Daoy (cell line): Measurements from ENCODE around the gene MRPL39. TPM values are rescaled to one million over a fixed set of nuclear protein-coding genes. Genes with fewer than 3 reads are reported as not detected.

Source experiments
- DNase-seq: peaks from one replicate; pipeline ENCODE4 v3.0.0-alpha.2; 2015; ENCODE audit warnings: low read depth
- total RNA-seq: library from RNA; depleted of rRNA; stranded (reverse); fragments of >200 nt; shearing (Covaris generic); gene quantifications from 2 replicates; pipeline ENCODE4 v1.2.3, GENCODE V29; 2014

Gene MRPL39
- total RNA-seq, 1 experiment from 2014 or later, result 92.2 TPM

GRCh38 chr21:25568246-25568645 is 39.0 kb downstream of the MRPL39 start:
- peak; percentile 81 for DNase-seq

GRCh38 chr21:25567472-25567871 is 39.8 kb downstream of the MRPL39 start:
- DNase-seq, result no peak

DNA sequence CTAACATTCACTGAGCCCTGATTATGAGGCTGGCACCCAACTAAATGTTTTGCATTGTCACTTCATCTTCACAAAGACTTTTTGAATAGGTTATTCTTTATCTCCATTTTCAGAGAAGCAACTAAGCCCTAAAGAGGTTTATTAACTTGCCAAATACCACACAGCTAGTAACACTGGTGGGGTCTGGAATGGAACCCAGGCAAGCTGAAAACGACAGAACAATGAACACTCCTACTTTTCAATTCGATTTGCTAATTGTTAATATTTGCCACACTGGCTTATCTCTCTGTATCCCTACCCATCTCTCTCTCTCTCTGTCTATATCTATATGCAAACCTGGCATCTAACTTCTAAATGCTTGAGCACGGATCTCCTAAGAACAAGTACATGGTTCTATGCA is 40.6 kb downstream of the MRPL39 start:
- DNase-seq, result no peak

DNA sequence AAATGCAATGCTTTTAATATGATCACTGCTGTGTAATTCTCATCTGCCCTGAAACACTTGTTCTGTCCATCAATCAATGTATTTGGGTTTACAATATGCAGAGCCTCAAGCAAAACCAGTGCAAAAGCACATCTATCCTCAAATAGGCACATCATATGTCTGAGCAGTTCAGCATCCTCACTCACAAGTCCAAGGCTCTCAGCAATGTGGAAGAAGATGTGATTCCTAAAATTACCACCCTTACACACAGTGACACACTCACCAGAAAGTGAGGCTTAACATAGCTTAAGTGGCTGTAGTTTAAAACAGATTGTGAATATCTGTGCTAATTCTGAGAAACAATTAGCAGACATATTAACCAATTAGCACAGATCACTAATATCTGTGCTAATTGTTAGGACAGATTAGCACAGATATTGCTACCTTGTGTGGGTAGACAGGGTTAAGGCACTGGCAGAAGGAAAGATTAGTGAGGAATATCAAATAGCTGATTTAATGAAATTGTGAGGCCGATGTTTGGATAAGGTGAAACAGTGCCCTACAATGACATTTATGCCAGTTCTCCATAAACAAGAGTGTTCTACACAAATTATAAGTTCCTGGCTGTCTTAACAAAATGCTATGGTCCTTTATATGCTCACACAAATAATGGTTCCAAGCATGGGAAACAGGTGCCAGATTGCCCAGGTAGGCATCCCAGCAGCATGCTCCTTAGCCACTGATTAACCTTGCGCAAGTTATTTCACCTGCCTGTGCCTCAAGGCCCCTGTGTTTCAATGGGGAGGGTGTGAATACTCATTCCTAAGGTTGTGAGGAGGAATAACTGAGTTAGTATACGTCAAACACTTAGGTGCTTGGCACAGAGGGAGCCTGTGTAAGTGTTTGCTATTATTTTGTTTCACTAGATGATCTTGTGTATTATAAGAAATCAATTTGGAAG is 41.7 kb downstream of the MRPL39 start:
- no peak for DNase-seq

GRCh38 chr21:25564349-25564948 is 42.8 kb downstream of the MRPL39 start:
- DNase-seq, result no peak

DNA sequence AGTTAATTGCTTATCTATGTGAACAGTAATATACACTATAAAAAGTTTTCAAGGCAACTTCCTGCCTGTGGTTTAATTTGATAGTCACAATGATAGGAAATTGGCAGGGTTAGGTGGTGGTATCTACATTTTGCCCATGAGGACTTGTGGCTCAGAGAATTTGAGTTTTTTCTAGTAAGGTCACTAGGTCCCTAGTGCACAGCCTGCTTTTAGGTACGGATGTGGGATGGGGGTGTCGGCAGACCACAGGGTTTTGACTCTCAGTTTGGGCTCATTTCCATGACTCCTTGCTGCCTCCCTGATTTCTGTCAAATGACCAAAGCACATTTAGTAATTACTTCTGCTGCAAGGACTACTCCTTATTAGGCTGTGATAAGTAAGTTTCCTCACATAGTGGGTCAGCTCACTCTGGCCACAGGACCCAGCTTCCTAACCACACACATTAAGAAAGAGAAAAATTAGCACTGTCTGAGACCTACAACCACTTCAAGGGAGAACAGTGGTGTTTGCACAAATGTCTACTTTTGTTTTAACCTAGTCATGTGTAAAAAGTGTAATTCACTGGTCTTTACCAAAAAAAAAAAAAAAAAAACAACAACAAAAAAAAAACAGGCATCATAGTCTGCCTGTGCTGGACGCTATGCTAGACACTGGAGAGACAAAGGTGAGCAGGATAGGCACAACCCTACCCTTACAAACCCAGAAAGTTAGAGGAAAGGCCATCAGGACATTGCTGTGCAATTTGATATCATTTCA is 43.7 kb downstream of the MRPL39 start:
- peak; percentile 26 for DNase-seq

- DNase-seq, result no peak
Observed at GRCh38 chr21:25562660-25563059, 44.6 kb downstream of the MRPL39 start.

DNA sequence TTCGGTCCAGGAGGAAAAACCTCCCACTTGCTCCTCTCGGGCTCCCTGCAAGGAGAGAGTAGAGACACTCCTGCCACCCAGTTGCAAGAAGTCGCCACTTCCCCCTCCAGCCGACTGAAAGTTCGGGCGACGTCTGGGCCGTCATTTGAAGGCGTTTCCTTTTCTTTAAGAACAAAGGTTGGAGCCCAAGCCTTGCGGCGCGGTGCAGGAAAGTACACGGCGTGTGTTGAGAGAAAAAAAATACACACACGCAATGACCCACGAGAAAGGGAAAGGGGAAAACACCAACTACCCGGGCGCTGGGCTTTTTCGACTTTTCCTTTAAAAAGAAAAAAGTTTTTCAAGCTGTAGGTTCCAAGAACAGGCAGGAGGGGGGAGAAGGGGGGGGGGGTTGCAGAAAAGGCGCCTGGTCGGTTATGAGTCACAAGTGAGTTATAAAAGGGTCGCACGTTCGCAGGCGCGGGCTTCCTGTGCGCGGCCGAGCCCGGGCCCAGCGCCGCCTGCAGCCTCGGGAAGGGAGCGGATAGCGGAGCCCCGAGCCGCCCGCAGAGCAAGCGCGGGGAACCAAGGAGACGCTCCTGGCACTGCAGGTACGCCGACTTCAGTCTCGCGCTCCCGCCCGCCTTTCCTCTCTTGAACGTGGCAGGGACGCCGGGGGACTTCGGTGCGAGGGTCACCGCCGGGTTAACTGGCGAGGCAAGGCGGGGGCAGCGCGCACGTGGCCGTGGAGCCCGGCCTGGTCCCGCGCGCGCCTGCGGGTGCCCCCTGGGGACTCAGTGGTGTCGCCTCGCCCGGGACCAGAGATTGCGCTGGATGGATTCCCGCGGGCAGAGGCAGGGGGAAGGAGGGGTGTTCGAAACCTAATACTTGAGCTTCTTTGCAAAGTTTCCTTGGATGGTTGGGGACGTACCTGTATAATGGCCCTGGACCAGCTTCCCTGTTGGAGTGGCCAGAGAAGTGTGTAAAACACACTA is 45.3 kb downstream of the MRPL39 start:
- DNase-seq, result peak; percentile 89

- no peak for DNase-seq
Observed at GRCh38 chr21:25560891-25561290, 46.4 kb downstream of the MRPL39 start.

DNA sequence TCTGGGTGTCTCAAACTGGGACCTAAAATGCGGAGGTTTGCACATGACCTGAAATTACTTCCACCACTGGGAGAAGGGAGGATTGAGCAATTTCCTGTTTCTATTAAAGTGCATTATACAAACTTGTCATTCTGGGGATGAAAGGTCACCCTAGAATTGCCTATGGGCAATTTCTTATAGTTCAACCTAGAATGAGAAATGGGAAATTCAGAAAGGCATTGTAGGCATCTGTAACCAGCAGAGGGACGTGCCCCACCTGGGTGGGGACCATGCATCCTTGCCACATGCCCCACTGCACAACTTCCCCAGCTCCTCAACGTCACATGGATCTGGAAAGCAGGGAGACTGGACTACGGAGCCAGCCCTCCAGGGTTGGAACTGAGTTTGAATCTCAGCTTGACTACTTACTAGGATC is 47.0 kb downstream of the MRPL39 start:
- no peak for DNase-seq

GRCh38 chr21:25559746-25560145 is 47.5 kb downstream of the MRPL39 start:
- no peak for DNase-seq

DNA sequence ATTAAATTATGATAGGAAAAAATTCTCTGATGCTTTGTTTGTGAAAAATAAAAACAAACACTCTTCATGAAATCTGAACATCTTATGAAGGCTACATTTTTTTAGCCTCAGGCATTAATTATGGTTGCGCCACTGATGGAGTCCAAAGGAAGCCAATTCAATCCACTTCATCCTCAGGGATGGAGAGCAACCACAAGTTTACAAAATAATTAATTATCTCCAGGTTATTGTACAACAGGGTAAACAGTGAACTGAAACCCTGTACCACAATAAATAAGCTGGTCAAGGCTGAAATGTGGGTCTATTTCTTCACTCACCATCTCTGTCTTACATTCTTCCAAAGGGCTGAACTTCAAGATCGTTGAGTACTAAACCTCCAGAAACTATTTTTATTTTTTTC is 49.2 kb downstream of the MRPL39 start:
- no peak for DNase-seq

DNA sequence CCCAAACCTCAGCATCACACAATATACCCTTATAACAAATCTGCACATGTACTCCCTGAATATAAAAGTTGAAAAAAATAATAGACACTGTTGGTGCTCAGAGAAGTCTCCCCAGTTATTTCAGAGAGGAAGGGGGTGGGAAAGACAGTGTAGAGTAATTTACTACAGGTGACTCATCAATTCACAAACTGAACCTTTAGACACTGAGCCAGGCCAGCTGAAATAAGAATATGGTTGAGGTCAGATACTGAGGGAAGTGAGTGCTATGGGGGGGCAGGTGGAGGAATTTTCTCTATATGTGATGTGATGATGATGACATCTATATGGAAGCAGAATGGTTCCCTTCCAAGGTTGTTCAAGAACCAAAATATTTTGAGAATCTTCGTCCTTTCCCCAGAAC is 50.1 kb downstream of the MRPL39 start:
- no peak for DNase-seq

GRCh38 chr21:25556091-25556490 is 51.2 kb downstream of the MRPL39 start:
- no peak for DNase-seq

DNA sequence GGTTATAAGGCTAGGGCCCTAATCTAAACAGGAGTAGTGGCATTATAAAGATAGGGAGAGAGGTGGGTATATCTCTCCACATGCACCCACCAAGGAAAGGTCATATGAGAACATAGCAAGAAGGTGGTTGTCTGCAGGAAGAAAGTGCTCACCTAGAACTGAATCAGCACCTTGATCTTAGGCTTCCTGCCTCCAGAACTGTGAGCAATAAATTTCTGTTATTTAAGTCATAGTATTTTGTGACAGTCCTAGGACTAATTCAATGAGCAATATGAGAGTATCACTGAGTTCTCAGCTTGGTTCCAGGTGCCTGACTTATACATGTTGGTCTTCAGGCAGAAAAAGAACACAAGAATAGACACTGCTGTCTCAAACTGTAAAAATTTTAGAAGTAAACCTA is 51.8 kb downstream of the MRPL39 start:
- DNase-seq, result no peak

DNA sequence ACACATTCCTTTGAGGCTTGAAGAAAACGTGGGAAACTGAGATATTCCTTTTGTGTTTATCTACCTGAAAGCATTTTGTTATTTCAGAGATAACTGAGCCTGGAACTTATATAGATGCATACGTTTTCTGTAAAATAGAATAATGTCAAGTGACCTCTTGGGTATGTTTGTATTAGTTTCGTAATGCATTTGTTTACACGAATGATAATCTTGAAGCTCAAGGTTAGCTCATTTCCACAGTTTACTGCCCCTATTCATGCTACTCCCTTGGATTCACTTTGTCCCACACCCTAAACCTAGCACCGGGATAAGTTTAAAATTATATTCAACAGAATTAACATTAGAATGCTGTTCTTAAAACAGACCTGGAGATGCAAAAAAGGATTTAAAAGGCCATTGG is 54.4 kb downstream of the MRPL39 start:
- DNase-seq, result no peak

DNA sequence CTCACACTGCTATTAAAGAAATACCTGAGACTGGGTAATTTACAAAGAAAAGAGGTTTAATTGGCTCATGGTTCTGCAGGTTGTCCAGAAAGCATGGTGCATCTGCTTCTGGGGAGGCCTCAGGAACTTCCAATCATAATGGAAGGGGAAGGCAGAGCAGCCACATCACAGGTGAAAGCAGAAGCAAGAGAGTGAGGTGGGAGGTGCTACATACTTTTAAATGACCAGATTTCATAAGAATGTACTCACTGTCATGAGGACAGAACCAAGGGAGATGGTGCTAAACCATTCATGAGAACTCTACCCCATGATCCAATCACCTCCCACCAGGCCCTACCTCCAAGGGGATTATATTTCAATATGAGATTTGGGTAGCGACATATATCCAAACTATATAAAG is 55.7 kb downstream of the MRPL39 start:
- no peak for DNase-seq

GRCh38 chr21:25550352-25551120 is 56.7 kb downstream of the MRPL39 start:
- no peak for DNase-seq

DNA sequence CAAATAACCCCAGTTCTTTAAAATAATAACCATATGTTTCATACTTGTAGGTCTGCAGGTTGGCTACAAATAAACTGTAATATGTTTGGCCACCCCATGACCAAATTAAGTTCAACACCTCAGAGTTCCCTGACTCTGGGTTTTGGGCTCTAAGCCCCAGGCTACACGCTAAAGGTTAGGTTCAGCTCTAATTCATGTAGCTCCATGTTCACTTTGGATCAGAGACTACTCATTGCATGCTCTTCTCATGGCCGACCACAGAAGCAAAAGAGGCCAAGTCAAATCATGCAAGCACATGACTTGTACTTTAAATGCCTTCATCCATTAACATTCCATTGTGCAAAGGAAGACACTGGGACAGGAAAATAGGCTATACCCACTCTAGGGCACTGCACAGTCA is 66.2 kb downstream of the MRPL39 start:
- DNase-seq, result no peak

- DNase-seq, result no peak
Observed at GRCh38 chr21:25539606-25540005, 67.7 kb downstream of the MRPL39 start.

- DNase-seq, result no peak
Observed at GRCh38 chr21:25537174-25537573, 70.1 kb downstream of the MRPL39 start.
